HEK293 (cell line): Measurements from ENCODE around the gene C17orf67.

ENCODE experiments used
- ATF2 ChIP-seq: fragments of 450-650 bp; formaldehyde crosslinking; IDR thresholded peaks from 2 replicates; pipeline ENCODE4 v1.5.1; 2016; ENCODE audit warnings: missing biosample characterization, missing genetic modification characterization, low read depth
- EGR2 ChIP-seq: fragments of 450-650 bp; formaldehyde crosslinking; IDR thresholded peaks from 2 replicates; pipeline ENCODE4 v1.5.1; 2016; ENCODE audit warnings: low read depth, missing biosample characterization, missing genetic modification characterization
- GFI1B ChIP-seq: fragments of 450-650 bp; formaldehyde crosslinking; IDR thresholded peaks from 2 replicates; pipeline ENCODE4 v1.5.1; 2016; ENCODE audit warnings: missing biosample characterization, missing genetic modification characterization
- GLI2 ChIP-seq: fragments of 450-650 bp; formaldehyde crosslinking; IDR thresholded peaks from 2 replicates; pipeline ENCODE4; 2017; ENCODE audit warnings: missing biosample characterization, missing genetic modification characterization, low read depth, borderline replicate concordance
- KLF17 ChIP-seq: fragments of 450-650 bp; formaldehyde crosslinking; IDR thresholded peaks from 2 replicates; pipeline ENCODE4 v1.5.1; 2016; ENCODE audit warnings: missing biosample characterization, missing genetic modification characterization
- MYNN ChIP-seq: fragments of 450-650 bp; formaldehyde crosslinking; IDR thresholded peaks from 2 replicates; pipeline ENCODE4 v1.5.1; 2016; ENCODE audit warnings: missing biosample characterization, missing genetic modification characterization, borderline replicate concordance
- PRDM1 ChIP-seq: fragments of 450-650 bp; formaldehyde crosslinking; IDR thresholded peaks from 2 replicates; pipeline ENCODE4; 2016; ENCODE audit warnings: missing biosample characterization, missing genetic modification characterization
- PRDM10 ChIP-seq: fragments of 450-650 bp; formaldehyde crosslinking; IDR thresholded peaks from 2 replicates; pipeline ENCODE4 v1.5.1; 2016; ENCODE audit warnings: missing biosample characterization, missing genetic modification characterization
- ZBTB20 ChIP-seq: fragments of 450-650 bp; formaldehyde crosslinking; IDR thresholded peaks from 2 replicates; pipeline ENCODE4 v1.5.1; 2016; ENCODE audit warnings: missing biosample characterization, missing genetic modification characterization
- ZBTB6 ChIP-seq: fragments of 450-650 bp; formaldehyde crosslinking; IDR thresholded peaks from 2 replicates; pipeline ENCODE4 v1.5.1; 2017; ENCODE audit warnings: missing biosample characterization, missing genetic modification characterization
- ZNF114 ChIP-seq: fragments of 450-650 bp; formaldehyde crosslinking; IDR thresholded peaks from 2 replicates; pipeline ENCODE4 v1.5.0; 2017; ENCODE audit warnings: missing biosample characterization, missing genetic modification characterization
- ZNF140 ChIP-seq: fragments of 450-650 bp; formaldehyde crosslinking; IDR thresholded peaks from 2 replicates; pipeline ENCODE4 v1.5.1; 2016; ENCODE audit warnings: missing biosample characterization, missing genetic modification characterization
- ZNF211 ChIP-seq: fragments of 450-650 bp; formaldehyde crosslinking; IDR thresholded peaks from 2 replicates; pipeline ENCODE4 v1.5.1; 2016; ENCODE audit warnings: low read depth, missing biosample characterization, missing genetic modification characterization
- ZNF292 ChIP-seq: fragments of 450-650 bp; formaldehyde crosslinking; IDR thresholded peaks from 2 replicates; pipeline ENCODE4 v1.5.1; 2016; ENCODE audit warnings: low read depth, missing biosample characterization, missing genetic modification characterization, borderline replicate concordance
- ZNF362 ChIP-seq: fragments of 450-650 bp; formaldehyde crosslinking; IDR thresholded peaks from 2 replicates; pipeline ENCODE4 v1.5.1; 2016; ENCODE audit warnings: missing biosample characterization, missing genetic modification characterization
- ZNF510 ChIP-seq: fragments of 450-650 bp; formaldehyde crosslinking; IDR thresholded peaks from 2 replicates; pipeline ENCODE4 v1.5.1; 2018; ENCODE audit warnings: mild to moderate bottlenecking, missing genetic modification characterization, missing biosample characterization; ENCODE audit not compliant: insufficient replicate concordance
- ZNF544 ChIP-seq: fragments of 450-650 bp; formaldehyde crosslinking; IDR thresholded peaks from 2 replicates; pipeline ENCODE4 v1.5.0; 2017; ENCODE audit warnings: missing biosample characterization, missing genetic modification characterization
- ZNF670 ChIP-seq: fragments of 450-650 bp; formaldehyde crosslinking; IDR thresholded peaks from 2 replicates; pipeline ENCODE4 v1.5.1; 2016; ENCODE audit warnings: missing biosample characterization, missing genetic modification characterization, low read depth
- ZNF777 ChIP-seq: fragments of 450-650 bp; formaldehyde crosslinking; IDR thresholded peaks from 2 replicates; pipeline ENCODE4 v1.5.1; 2017; ENCODE audit warnings: missing biosample characterization, missing genetic modification characterization, borderline replicate concordance
- ZNF785 ChIP-seq: fragments of 450-650 bp; formaldehyde crosslinking; IDR thresholded peaks from 2 replicates; pipeline ENCODE4 v1.5.1; 2016; ENCODE audit warnings: missing biosample characterization, missing genetic modification characterization
- ZNF843 ChIP-seq: fragments of 450-650 bp; formaldehyde crosslinking; IDR thresholded peaks from 2 replicates; pipeline ENCODE4 v1.5.1; 2016; ENCODE audit warnings: missing biosample characterization, missing genetic modification characterization

The C17orf67 gene

GRCh38 chr17:56770427-56770826 is 63.3 kb downstream of the C17orf67 start (continued):
- TF ChIP-seq ZNF292 (tag by site-specific recombination), result no peak
- no peak for TF ChIP-seq ATF2 (tag by site-specific recombination)
- no peak for TF ChIP-seq ZNF510
- no peak for TF ChIP-seq EGR2 (tag by site-specific recombination)
- 0 out of 2 replicates have a peak, but pooled peaks have one; percentile 41 for TF ChIP-seq ZNF544
- 0 out of 2 replicates have a peak, but pooled peaks have one; percentile 16 for TF ChIP-seq ZNF777 (tag by site-specific recombination)
- TF ChIP-seq ZNF785 (tag by site-specific recombination), result no peak
- no peak for TF ChIP-seq GLI2 (tag by site-specific recombination)
- TF ChIP-seq ZNF211 (tag by site-specific recombination), result no peak
- TF ChIP-seq MYNN (tag by site-specific recombination), result no peak
- TF ChIP-seq PRDM10 (tag by site-specific recombination), result no peak
- TF ChIP-seq ZNF114 (tag by site-specific recombination), result no peak
- no peak for TF ChIP-seq PRDM1 (tag by site-specific recombination)
- TF ChIP-seq GFI1B (tag by site-specific recombination), result no peak
- no peak for TF ChIP-seq KLF17 (tag by site-specific recombination)
- TF ChIP-seq ZNF140, result no peak
- TF ChIP-seq ZBTB20 (tag by site-specific recombination), result no peak
- TF ChIP-seq ZNF843 (tag by site-specific recombination), result no peak
- no peak for TF ChIP-seq ZBTB6 (tag by site-specific recombination)
- no peak for TF ChIP-seq ZNF670 (tag by site-specific recombination)
- TF ChIP-seq ZNF362 (tag by site-specific recombination), result no peak
